KOPT-K1 (cell line): ENCODE measurements around the gene JMJD8.

Experiments
- H3K27ac ChIP-seq: fragments of 200-600 bp; sonication (generic); 2 replicates; pipeline ENCODE4 v1.5.1; 2016; ENCODE audit warnings: antibody characterized with exemption, mild to moderate bottlenecking, low read depth, low read length; ENCODE audit not compliant: poor library complexity, severe bottlenecking
- H3K36me3 ChIP-seq: fragments of 200-600 bp; sonication (generic); 2 replicates; pipeline ENCODE4 v1.5.1; 2017; ENCODE audit warnings: antibody characterized with exemption, mild to moderate bottlenecking, low read length, moderate library complexity; ENCODE audit not compliant: insufficient read depth
- H3K9me3 ChIP-seq: fragments of 200-600 bp; sonication (generic); 2 replicates; pipeline ENCODE4 v1.5.1; 2017; ENCODE audit warnings: antibody characterized with exemption, low read length, mild to moderate bottlenecking; ENCODE audit not compliant: insufficient read depth, poor library complexity, severe bottlenecking

Gene JMJD8

DNA sequence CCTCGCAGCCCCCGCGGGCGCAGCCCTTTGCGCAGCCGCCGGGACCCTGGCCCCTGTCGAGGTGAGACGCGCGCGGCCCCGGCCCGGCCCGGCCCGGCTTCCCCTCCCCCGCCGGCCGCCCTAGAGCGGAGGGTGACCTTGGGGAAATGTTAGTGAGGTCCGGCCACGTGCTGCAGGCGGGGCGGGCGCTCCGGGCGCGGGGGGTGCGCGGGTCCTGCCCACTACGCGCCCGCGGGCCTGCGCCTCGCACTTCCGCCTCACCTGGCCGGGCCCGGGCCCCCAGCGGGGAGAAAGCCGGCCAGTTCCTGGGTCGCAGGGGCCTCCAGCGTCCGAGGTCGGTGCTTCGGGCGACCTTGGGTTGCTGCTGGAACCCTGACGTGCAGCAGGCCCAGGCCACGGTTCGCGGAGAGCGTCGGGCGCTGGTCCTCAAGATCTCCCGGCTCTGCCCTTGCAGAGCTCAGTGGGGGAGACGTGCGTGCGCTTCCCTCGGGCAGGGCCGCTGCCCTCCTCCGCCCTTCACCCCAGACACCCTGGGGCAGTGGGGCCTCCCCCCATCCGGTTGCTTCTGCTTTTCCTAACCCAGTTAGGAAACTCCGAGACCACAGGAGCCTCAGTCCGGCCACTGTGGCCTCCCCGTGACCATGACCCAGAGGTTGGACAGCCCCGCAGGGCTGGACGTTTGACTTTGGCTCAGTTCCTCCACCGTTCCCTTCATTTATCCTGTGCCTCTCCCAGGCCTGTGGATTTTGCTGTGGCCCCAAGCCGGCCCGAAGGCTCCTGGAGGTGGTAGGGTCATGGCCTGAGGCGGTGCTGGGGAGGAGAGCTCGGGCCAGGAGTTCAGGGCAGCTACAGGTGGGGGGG is 41.7 kb downstream of the JMJD8 start:
- no peaks in the 10 kb centered on the region for H3K36me3 ChIP-seq
- no peaks in the 10 kb centered on the region for H3K9me3 ChIP-seq
- H3K27ac ChIP-seq = no peak overlapping the region

DNA sequence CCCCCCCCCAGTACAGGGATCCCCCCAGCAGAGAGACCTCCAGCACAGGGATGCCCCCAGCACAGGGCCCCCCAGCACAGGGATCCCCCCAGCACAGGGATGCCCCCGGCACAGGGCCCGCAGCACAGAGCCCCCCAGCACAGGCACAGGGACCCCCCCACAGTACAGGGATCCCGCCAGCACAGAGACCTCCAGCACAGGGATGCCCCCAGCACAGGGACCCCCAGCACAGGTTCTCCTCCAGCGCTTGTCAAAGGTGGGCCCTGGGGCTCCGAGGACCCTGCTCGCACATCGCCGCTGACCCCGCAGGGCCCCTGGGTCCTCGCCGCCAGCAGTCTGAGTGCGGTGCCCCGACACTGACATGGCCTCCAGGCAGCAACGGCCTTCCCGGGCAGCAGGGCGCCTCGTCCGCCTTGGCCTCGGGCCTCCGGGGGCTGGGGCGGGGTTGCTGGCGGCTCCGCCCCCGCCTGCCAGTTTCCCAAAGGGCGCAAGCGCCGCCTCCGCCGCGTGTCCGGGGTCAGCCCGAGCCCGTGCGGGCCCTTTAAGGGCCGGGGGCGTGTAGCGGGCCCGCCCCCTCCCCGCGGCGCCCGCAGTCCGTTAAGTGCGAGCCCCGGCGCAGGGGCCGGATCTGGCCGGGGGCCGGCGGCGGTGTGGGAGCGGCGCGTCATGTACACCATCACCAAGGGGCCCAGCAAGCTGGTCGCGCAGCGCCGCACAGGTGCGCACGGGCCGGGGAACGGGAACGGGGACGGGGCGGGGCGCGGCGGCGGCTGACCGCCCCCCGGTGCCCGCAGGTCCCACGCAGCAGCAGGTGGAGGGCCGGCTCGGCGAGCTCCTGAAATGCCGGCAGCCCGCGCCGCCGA is 42.6 kb downstream of the JMJD8 start, which contains the start of gene MCRIP2:
Gene MCRIP2, plus strand, starts transcription at position 503 of the 863 bp plus-strand sequence. Its CDS starts 164 bp downstream, at position 667.
- Histone ChIP-seq H3K36me3 (no peaks in the 10 kb centered on the region), H3K9me3 (no peaks in the 10 kb centered on the region), H3K27ac (no peak within 1 kb of the TSS)

DNA sequence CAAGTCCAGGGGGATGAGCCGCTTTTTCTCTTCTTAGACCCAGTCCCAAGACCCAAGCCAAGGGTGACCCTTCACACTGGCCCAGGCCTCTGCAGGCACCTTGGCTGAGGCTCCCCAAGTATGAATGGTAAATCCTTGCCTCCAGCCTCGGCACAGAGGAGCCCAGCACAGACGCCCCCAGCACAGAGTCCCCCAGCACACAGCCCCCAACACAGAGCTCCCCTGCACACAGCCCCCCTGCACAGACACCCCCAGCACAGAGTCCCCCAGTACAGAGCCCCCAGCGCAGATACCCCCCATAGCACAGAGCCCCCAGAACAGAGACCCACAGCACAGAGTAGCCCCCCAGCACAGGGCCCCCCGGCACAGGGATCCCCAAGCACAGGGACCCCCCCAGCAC is 43.5 kb downstream of the JMJD8 start:
- H3K9me3 ChIP-seq = no peaks in the 10 kb centered on the region
- H3K36me3 ChIP-seq = no peaks in the 10 kb centered on the region
- no peak overlapping the region for H3K27ac ChIP-seq

DNA sequence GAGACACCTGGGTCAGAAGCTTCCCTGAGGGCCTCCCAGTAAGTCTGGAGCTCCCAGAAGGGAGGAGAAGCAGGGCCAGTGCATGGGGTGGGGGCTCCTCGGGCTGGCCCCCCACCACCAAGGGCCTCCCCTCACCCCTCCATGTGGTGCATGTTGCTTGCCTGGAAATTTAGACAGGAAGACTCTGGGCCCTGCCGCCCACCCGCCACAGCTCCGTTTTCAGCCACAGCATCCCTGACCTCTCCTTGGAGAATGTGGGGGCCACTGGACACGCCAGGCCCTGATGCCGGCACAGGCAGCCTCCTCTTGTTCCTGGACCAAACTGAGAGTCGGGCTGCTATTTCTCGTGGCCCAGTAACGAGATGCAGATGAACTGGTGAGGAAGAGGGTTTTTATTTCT is 45.3 kb downstream of the JMJD8 start:
- Histone ChIP-seq H3K36me3 (peaks cover 11% of the 10 kb centered on the region; the same call in 1 of the 2 replicates), H3K27ac (no peak overlapping the region), H3K9me3 (no peaks in the 10 kb centered on the region)

DNA sequence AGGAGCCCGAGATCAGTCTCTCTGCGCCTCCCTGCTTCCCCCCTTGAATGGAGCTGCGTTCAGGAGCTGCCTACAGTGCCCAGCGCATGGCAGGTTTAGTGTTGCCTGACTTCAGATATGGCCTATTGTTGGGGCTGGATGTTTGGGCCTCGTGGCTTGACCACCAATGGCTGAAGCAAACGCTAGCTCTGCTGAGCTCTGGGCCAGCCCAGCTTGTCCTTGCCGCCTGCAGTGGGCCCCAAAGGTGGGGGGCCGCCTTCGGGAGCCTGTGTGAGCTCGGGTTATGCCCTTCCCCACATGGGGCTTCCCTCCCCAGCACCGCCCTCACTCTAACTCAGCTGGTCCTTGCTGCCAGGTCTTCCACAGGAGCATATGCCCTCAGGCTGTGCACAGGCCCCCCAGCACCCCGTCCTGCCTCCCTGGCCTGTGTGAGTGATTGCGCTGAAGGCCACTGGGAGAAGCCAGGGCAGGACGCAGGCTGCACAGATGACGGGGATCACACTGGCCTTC is 46.0 kb downstream of the JMJD8 start:
- Histone ChIP-seq H3K27ac (no peak overlapping the region), H3K9me3 (no peaks in the 10 kb centered on the region)

DNA sequence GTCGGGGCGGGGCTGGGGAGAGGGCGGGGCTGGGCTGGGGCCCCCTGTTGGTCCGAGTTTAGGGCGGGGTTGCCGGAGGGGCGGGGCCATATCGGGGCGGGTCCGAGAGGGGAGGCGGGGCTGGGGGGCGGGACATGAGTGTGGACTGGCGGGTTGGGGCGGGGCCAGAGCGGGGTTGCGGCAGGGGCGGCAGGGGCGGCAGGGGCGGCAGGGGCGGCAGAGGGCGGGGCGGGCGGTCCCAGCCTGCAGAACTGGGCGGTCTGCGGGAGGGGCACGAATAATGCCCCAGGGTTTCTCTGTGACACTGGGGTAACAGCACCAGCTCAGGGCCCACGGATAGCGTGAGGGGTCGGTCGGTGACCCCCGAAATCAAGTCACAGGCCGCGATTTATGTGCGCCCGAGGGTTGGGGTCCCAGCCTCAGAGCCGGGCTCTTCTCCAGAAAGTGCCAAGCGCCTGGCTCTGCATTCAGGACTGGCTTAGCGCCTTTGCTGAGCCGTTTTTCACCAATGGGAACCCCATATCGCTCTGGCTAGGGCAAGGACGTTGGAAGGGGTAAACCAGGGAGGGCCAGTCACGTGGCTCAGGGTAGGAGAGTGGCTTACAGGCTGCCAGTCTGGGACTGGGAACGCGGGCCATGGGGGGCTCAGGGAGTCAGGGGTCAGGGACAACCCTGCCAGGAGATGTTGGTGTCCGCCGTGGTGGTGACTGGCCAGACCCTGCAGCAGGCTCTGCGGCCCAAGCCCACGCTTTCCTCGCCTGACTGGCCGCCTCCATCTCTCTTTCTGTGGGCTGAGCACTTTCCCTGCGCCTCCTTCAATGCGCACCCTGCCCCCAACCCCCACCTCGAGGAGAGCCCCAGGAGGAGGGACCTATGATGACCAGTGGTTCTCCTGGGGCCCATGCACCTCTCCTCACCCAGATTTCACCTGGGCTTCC is 46.8 kb downstream of the JMJD8 start:
- peaks cover 16% of the 10 kb centered on the region; the same call in 1 of the 2 replicates for H3K36me3 ChIP-seq
- peak overlapping the region; percentile 79 for H3K27ac ChIP-seq
- H3K9me3 ChIP-seq = no peaks in the 10 kb centered on the region

More for the DNA sequence above, 46.0 kb downstream of the JMJD8 start:
- peaks cover 16% of the 10 kb centered on the region; the same call in 1 of the 2 replicates for H3K36me3 ChIP-seq

DNA sequence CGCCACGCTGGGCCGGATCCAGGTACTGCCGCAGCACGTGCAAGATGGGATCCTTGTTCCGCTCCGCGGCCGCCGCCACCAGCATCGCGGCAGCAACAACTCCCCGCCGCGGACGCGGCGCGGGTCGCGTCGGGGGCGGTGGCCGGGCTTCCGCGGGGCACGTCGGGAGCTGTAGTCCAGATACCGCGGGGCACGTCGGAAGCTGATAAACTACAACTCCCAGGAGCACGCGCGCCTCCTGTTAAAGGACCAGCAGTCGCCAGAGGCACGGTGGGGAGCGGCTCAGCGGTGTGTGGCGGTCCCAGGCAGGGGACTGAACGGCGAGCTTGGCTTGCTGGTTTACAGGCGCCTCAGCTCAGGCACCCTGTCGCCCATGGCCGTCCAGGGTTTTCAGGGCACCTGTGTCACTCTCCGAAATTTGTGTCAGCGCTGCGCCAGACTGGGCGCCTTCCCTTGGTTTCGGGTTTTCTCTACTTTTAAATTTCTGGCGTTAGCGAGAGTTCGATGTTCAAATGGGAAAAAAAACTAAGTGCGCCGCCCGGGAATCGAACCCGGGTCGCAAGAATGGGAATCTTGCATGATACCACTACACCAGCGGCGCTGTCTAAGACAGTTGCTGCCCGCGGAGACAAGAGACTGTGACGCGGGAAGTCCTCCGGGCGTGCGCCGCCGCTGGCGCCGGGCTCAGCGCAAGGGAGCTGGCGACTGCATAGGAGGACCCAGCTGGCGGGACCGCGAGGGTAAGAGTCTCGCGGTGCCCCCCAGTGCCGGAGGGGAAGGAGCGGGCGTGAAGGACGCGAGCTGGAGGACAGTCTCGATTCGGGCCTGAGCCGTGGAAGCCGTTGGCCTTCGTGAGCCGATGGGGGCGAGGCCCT is 47.7 kb downstream of the JMJD8 start, which contains the start of gene METTL26:
Gene METTL26, minus strand, starts transcription at position 100 of the 875 bp plus-strand sequence. Its CDS starts 15 bp downstream, at position 85.
- peak within 1 kb of the TSS; percentile 79 for H3K27ac ChIP-seq
- H3K36me3 ChIP-seq = peaks cover 16% of the 10 kb centered on the region; the same call in 1 of the 2 replicates
- H3K9me3 ChIP-seq = no peaks in the 10 kb centered on the region

DNA sequence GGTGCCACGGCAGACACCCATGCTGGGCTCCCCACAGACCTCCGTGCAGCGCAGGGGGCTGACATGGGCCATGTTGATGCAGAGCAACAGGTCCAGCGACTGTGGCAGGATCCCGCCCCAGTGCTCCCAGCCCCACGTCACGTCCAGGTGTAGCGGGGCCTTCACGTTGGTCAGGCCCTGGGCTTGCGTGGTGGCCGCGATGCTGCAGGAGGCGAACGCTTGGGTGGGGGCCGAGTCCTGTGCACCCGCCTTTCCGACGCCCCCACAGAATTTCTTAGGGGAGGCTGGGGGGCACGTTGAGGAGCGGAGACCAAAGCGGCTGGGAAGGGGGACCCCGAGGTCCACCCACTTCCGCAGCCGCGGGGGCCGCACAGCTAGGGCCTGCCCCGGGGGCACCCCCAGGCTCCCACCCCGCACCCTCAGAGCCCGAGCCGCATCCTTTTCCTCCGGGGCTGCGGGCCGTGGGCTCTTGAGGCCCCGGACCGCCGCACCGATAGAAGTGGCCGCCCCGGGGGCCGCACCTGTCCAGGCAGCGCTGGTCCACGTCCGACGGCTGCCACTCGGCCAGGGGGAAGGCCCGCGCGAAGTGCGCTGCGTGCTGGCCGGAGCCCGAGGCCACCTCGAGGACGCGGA is 48.4 kb downstream of the JMJD8 start:
- H3K27ac ChIP-seq = peak overlapping the region; percentile 79
- H3K9me3 ChIP-seq = no peaks in the 10 kb centered on the region
- peaks cover 16% of the 10 kb centered on the region; the same call in 1 of the 2 replicates for H3K36me3 ChIP-seq

DNA sequence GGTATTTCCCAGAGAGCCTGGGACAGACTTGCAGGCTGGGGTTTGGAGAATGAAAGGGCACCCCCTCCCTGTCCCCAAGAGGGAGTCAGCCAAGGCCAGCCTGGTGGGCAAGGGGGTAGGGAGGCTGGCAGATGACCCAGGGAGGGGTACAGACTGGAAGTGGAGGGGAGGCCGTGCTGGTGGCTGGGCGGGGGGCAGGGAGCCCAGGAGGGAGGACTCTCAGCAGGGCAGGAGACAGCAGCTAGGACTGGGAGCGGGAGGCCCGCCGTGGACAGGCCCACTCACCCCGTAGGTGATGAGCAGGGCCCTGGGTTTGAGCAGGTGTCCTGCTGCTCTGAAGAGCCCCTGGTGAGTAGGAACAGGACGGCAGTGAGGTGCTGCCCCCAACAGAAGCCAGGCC is 49.1 kb downstream of the JMJD8 start:
- Histone ChIP-seq H3K36me3 (peaks cover 16% of the 10 kb centered on the region; the same call in 1 of the 2 replicates), H3K9me3 (no peaks in the 10 kb centered on the region), H3K27ac (peak overlapping the region; percentile 79)

DNA sequence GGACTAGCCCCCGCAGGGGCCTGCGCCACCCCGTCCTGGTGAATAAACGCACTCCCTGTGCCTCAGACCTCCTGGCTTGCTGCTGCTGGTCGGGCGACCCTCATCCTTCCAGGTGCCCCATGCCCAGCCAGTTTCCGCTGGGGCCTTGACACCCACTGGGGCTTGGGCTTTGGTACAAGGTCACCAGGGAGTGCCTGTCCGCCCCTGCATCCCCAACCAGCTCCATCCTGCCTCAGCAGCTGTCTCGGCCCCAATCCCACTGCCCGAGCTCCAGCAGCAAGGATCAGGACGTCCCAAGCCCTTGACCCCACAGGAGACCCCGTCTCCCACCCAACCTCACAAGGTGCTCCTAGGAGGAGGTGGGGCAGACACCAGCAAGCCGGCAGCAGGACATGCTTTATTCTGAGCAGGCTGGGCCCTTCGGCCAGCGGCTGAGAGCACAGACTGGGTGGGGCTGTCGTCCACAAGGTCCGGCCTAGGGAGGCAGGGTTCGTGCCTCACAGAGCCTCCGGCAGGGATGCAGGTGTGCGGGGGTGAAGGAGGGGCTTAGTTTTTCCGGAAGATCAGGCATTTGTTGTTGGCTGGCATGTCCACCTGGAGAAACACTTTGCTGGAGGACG is 50.0 kb downstream of the JMJD8 start:
- Histone ChIP-seq H3K36me3 (peaks cover 16% of the 10 kb centered on the region; the same call in 1 of the 2 replicates), H3K27ac (no peak overlapping the region), H3K9me3 (no peaks in the 10 kb centered on the region)

DNA sequence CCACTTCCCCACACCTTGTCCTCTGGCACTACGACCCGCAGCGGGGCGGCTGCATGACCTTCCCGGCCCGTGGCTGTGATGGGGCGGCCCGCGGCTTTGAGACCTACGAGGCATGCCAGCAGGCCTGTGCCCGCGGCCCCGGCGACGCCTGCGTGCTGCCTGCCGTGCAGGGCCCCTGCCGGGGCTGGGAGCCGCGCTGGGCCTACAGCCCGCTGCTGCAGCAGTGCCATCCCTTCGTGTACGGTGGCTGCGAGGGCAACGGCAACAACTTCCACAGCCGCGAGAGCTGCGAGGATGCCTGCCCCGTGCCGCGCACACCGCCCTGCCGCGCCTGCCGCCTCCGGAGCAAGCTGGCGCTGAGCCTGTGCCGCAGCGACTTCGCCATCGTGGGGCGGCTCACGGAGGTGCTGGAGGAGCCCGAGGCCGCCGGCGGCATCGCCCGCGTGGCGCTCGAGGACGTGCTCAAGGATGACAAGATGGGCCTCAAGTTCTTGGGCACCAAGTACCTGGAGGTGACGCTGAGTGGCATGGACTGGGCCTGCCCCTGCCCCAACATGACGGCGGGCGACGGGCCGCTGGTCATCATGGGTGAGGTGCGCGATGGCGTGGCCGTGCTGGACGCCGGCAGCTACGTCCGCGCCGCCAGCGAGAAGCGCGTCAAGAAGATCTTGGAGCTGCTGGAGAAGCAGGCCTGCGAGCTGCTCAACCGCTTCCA is 50.6 kb downstream of the JMJD8 start:
- Histone ChIP-seq H3K9me3 (no peaks in the 10 kb centered on the region), H3K27ac (no peak overlapping the region), H3K36me3 (peaks cover 16% of the 10 kb centered on the region; the same call in 1 of the 2 replicates)
